ENCODE data around the gene CRELD2.
A peak's percentile ranks its signal among the peaks of the same experiment; 100 is the strongest.

The CRELD2 gene

GRCh38 chr22:49933236-49934159 lies 15.1 kb downstream of the CRELD2 start:
- no peak for TF ChIP-seq CTCF (IDR thresholded peaks at IDR 0.05; ENCODE audit: unreplicated experiment in 3 of 3)
- peaks cover 29% of the 10 kb centered on the region for H3K27me3 Mint-ChIP-seq (ENCODE audit: low read depth)
- H3K9me3 Mint-ChIP-seq, result no peaks in the 10 kb centered on the region
- peak overlapping the region in 2 of 3 experiments; percentile 15 to 55 for H3K4me3 Mint-ChIP-seq
- no peaks in the 10 kb centered on the region for H3K36me3 Mint-ChIP-seq (ENCODE audit: low read depth)
- peak overlapping the region in 1 of 3 experiments; percentile 21 for H3K27ac Mint-ChIP-seq
- peaks cover 6% of the 10 kb centered on the region for H3K4me1 Mint-ChIP-seq

GRCh38 chr22:49934160-49934890 lies 15.9 kb downstream of the CRELD2 start:
- TF ChIP-seq CTCF (IDR thresholded peaks at IDR 0.05; ENCODE audit: unreplicated experiment in 3 of 3), result no peak
- Mint-ChIP-seq H3K27me3 (ENCODE audit: low read depth) (peaks cover 29% of the 10 kb centered on the region), H3K4me1 (peaks cover 7% of the 10 kb centered on the region), H3K4me3 (peak overlapping the region in 1 of 3 experiments; percentile 26), H3K27ac (no peak overlapping the region), H3K9me3 (no peaks in the 10 kb centered on the region), H3K36me3 (ENCODE audit: low read depth) (no peaks in the 10 kb centered on the region)

- no peak for TF ChIP-seq CTCF (IDR thresholded peaks at IDR 0.05; ENCODE audit: unreplicated experiment in 3 of 3)
- Mint-ChIP-seq H3K4me1 (peaks cover 10% of the 10 kb centered on the region), H3K27me3 (ENCODE audit: low read depth) (peaks cover 29% of the 10 kb centered on the region), H3K9me3 (no peaks in the 10 kb centered on the region), H3K4me3 (no peak overlapping the region), H3K27ac (no peak overlapping the region), H3K36me3 (ENCODE audit: low read depth) (no peaks in the 10 kb centered on the region)
Observed at GRCh38 chr22:49934891-49935557, 16.6 kb downstream of the CRELD2 start.

- Mint-ChIP-seq H3K36me3 (ENCODE audit: low read depth) (no peaks in the 10 kb centered on the region), H3K27me3 (ENCODE audit: low read depth) (peaks cover 25% of the 10 kb centered on the region), H3K9me3 (no peaks in the 10 kb centered on the region)
Observed at GRCh38 chr22:49935561-49935960, 17.1 kb downstream of the CRELD2 start.

More at GRCh38 chr22:49935561-49935960, 17.1 kb downstream of the CRELD2 start:
- no peak for TF ChIP-seq CTCF (IDR thresholded peaks at IDR 0.05; ENCODE audit: unreplicated experiment in 3 of 3)
- Mint-ChIP-seq H3K4me1 (peaks cover 10% of the 10 kb centered on the region), H3K4me3 (no peak overlapping the region), H3K27ac (no peak overlapping the region)

Measured in nephron (organoid).